ENCODE results near the gene GSTT2B.
"Not testable (repeated sequence)": the region's sequence is repeated elsewhere in the genome, so short reads cannot be mapped to it uniquely, and the experiment has no call there.

GSTT2B gene

GRCh38 chr22:23912293-23912903 lies 48.6 kb downstream of the GSTT2B start:
- H3K4me3 ChIP-seq (ENCODE audit: low read depth, low read length), result no peak overlapping the region
- H3K9me3 ChIP-seq (ENCODE audit: severe bottlenecking), result no peaks in the 10 kb centered on the region
- H3K27ac ChIP-seq, result no peak overlapping the region
- no peak for TF ChIP-seq CTCF (IDR thresholded peaks at IDR 0.05; ENCODE audit: low read depth, low read length)
- no peak for DNase-seq
- H3K36me3 ChIP-seq, result no peaks in the 10 kb centered on the region; the same call in 1 of the 2 replicates
- no peaks in the 10 kb centered on the region for H3K27me3 ChIP-seq (ENCODE audit: insufficient read depth, low read depth, severe bottlenecking)

- DNase-seq, result no peak
- no peak overlapping the region for H3K27ac ChIP-seq
- no peak overlapping the region for H3K4me3 ChIP-seq (ENCODE audit: low read depth, low read length)
- no peaks in the 10 kb centered on the region for H3K9me3 ChIP-seq (ENCODE audit: severe bottlenecking)
- TF ChIP-seq CTCF (IDR thresholded peaks at IDR 0.05; ENCODE audit: low read depth, low read length), result no peak
- no peaks in the 10 kb centered on the region; the same call in 1 of the 2 replicates for H3K36me3 ChIP-seq
- no peaks in the 10 kb centered on the region for H3K27me3 ChIP-seq (ENCODE audit: insufficient read depth, low read depth, severe bottlenecking)
Observed at GRCh38 chr22:23911318-23911980, 49.5 kb downstream of the GSTT2B start.

- no peaks in the 10 kb centered on the region; the same call in 1 of the 2 replicates for H3K36me3 ChIP-seq
- H3K27me3 ChIP-seq (ENCODE audit: insufficient read depth, low read depth, severe bottlenecking), result no peaks in the 10 kb centered on the region
- no peak for TF ChIP-seq CTCF (IDR thresholded peaks at IDR 0.05; ENCODE audit: low read depth, low read length)
- no peak for DNase-seq
- H3K4me3 ChIP-seq (ENCODE audit: low read depth, low read length), result no peak overlapping the region
- H3K9me3 ChIP-seq (ENCODE audit: severe bottlenecking), result no peaks in the 10 kb centered on the region
- no peak overlapping the region for H3K27ac ChIP-seq
Observed at GRCh38 chr22:23910496-23911190, 50.4 kb downstream of the GSTT2B start.

- Histone ChIP-seq H3K36me3 (no peaks in the 10 kb centered on the region; the same call in 1 of the 2 replicates), H3K27ac (no peak overlapping the region), H3K9me3 (ENCODE audit: severe bottlenecking) (no peaks in the 10 kb centered on the region), H3K4me3 (ENCODE audit: low read depth, low read length) (no peak overlapping the region), H3K27me3 (ENCODE audit: insufficient read depth, low read depth, severe bottlenecking) (no peaks in the 10 kb centered on the region)
- TF ChIP-seq CTCF (IDR thresholded peaks at IDR 0.05; ENCODE audit: low read depth, low read length), result no peak
- no peak for DNase-seq
Observed at GRCh38 chr22:23909296-23909898, 51.6 kb downstream of the GSTT2B start.

GRCh38 chr22:23908587-23909205 lies 52.3 kb downstream of the GSTT2B start:
- H3K27me3 ChIP-seq (ENCODE audit: insufficient read depth, low read depth, severe bottlenecking), result no peaks in the 10 kb centered on the region
- TF ChIP-seq CTCF (IDR thresholded peaks at IDR 0.05; ENCODE audit: low read depth, low read length), result no peak
- H3K36me3 ChIP-seq, result no peaks in the 10 kb centered on the region; the same call in 1 of the 2 replicates
- H3K27ac ChIP-seq, result no peak overlapping the region
- DNase-seq, result no peak
- H3K9me3 ChIP-seq (ENCODE audit: severe bottlenecking), result no peaks in the 10 kb centered on the region
- H3K4me3 ChIP-seq (ENCODE audit: low read depth, low read length), result no peak overlapping the region

- H3K27me3 ChIP-seq (ENCODE audit: insufficient read depth, low read depth, severe bottlenecking); H3K4me3 ChIP-seq (ENCODE audit: low read depth, low read length); H3K9me3 ChIP-seq (ENCODE audit: severe bottlenecking); DNase-seq; H3K27ac ChIP-seq; H3K36me3 ChIP-seq: not testable (repeated sequence)
Observed at GRCh38 chr22:23907423-23907822, 53.6 kb downstream of the GSTT2B start.

Data from WERI-Rb-1 (cell line).